Common myeloid progenitor, CD34-positive (primary cell): ENCODE results near the gene NOL6.
"Not testable (repeated sequence)": the region's sequence is repeated elsewhere in the genome, so short reads cannot be mapped to it uniquely, and the experiment has no call there.

Experiments
- CTCF ChIA-PET: fragments of 350-600 bp; sonication (Branson Sonifier 250); formaldehyde crosslinking; loops from one replicate; lab custom pipeline; 2021; ENCODE audit warnings: antibody characterized with exemption; lab: Charles Lee
- POLR2A ChIA-PET: fragments of 350-600 bp; sonication (Branson Sonifier 250); formaldehyde crosslinking; loops from one replicate; lab custom pipeline; 2021; ENCODE audit warnings: antibody characterized with exemption; lab: Charles Lee
- DNase-seq, 3 donors: peaks; one replicate each; pipeline versions ENCODE4 v3.0.0 to v3.0.0-alpha.2; 2013
- H3K27ac ChIP-seq, 2 experiments: 1 replicate in 1 of 2; 2 replicates in 1 of 2; pipeline ENCODE4 v1.7.0; 2013; ENCODE audit warnings: inconsistent platforms in 2 of 2, low read length in 2 of 2, mild to moderate bottlenecking in 2 of 2, low read depth in 1 of 2, moderate library complexity in 1 of 2; ENCODE audit not compliant: severe bottlenecking in 2 of 2, insufficient read depth in 1 of 2, poor library complexity in 1 of 2
- H3K27me3 ChIP-seq, 5 experiments: replicated peaks in 2 of 5; 1 replicate in 3 of 5; 2 replicates in 2 of 5; pipeline versions ENCODE4 v1.6.1 to v1.7.0; 2013; ENCODE audit warnings: low read length in 4 of 5, mild to moderate bottlenecking in 2 of 5, moderate library complexity in 2 of 5, inconsistent platforms in 1 of 5; ENCODE audit not compliant: insufficient read depth in 5 of 5, control insufficient read depth in 4 of 5
- H3K36me3 ChIP-seq, 4 experiments: 1 replicate in 2 of 4; 2 replicates in 2 of 4; pipeline versions ENCODE4 v1.6.1 to v1.7.0; 2013; ENCODE audit warnings: low read length in 3 of 4, control low read depth in 1 of 4, mild to moderate bottlenecking in 1 of 4; ENCODE audit not compliant: control insufficient read depth in 4 of 4, insufficient read depth in 4 of 4
- H3K4me1 ChIP-seq, 4 experiments: 1 replicate in 3 of 4; 2 replicates in 1 of 4; pipeline versions ENCODE4 v1.6.1 to v1.7.1; 2013; ENCODE audit warnings: low read length in 3 of 4, mild to moderate bottlenecking in 3 of 4, control low read depth in 1 of 4, inconsistent platforms in 1 of 4, moderate library complexity in 1 of 4; ENCODE audit not compliant: control insufficient read depth in 4 of 4, insufficient read depth in 4 of 4; ENCODE audit errors: control extremely low read depth in 1 of 4
- H3K4me3 ChIP-seq, 7 experiments: 1 replicate in 4 of 7; 2 replicates in 3 of 7; pipeline versions ENCODE4 v1.5.1 to v1.7.0; 2013; ENCODE audit warnings: mild to moderate bottlenecking in 7 of 7, low read length in 6 of 7, moderate library complexity in 6 of 7, inconsistent platforms in 2 of 7, low read depth in 2 of 7, control low read depth in 1 of 7; ENCODE audit not compliant: insufficient read depth in 4 of 7, control insufficient read depth in 1 of 7; ENCODE audit errors: extremely low read depth in 1 of 7
- H3K9me3 ChIP-seq, 5 experiments: 1 replicate in 4 of 5; 2 replicates in 1 of 5; pipeline versions ENCODE4 v1.6.1 to v1.7.1; 2013; ENCODE audit warnings: low read length in 4 of 5, mild to moderate bottlenecking in 2 of 5, inconsistent platforms in 1 of 5, low read depth in 1 of 5, moderate library complexity in 1 of 5; ENCODE audit not compliant: control insufficient read depth in 4 of 5, insufficient read depth in 2 of 5; ENCODE audit errors: control extremely low read depth in 1 of 5
- WGBS: methylation state at CpG from one replicate; pipeline ENCODE4 v1.1.5; 2013; ENCODE audit not compliant: insufficient coverage; 5-methylcytosine and 5-hydroxymethylcytosine counted together

The NOL6 gene

DNA sequence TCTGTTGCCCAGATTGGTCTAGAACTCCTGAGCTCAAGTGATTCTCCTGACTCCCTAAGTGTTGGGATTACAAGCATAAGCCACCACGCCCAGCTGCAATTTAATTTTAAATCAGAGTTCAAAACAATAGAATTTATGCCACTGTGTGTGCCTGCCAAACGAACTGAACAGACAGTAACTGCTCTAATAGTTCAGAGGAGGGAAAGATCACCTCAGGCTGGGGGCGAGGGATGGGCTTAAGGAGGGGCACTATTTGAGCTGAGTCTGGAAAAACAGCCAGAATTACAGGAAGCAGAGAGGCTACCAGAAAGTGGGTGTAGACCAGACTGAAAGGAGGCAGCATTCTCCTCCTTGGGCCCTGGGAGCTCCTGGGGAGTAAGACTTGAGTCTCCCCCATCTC lies 12.2 kb downstream of the NOL6 start:
- H3K36me3 ChIP-seq, result peaks cover 18 to 63% (median 54%) of the 10 kb centered on the region in 4 experiments

DNA sequence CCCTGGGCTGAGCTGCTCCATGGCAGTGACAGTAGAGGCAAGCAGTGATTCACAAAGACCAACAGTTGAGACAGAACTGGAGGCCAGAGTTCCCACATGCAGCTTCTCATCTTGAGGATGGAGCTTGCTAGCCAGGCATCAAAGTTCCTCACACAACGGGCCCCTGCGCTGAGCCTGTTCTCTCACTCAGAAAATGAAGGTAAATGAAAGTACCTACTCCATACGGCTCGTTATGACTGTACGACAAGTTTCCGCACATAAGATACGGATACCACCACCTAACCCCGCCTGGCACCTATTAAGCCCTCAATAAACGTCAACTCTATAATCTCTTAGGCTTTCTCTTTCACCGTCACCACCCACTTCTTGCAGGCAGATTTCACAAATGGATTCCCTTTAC lies 12.9 kb downstream of the NOL6 start:
- WGBS, result 99% methylated on average over 9 of the region's 10 CpGs
- ChIA-PET POLR2A (interaction anchor here (1.0 kb wide), 1 partner anchor 11 kb away, joined by 8 read pairs; no protein-coding TSS in a partner anchor), CTCF (interaction anchor here (0.6 to 14.1 kb wide), 7 partner anchors 9 to 263 kb away, joined by 3 to 172 read pairs (median 6); partner anchors contain the start of gene AQP3)
- Histone ChIP-seq H3K36me3 (peaks cover 18 to 56% (median 48%) of the 10 kb centered on the region in 4 experiments), H3K4me1 (peaks cover 0 to 16% (median 3%) of the 10 kb centered on the region in 4 experiments), H3K4me3 (no peak overlapping the region), H3K27ac (no peak overlapping the region), H3K27me3 (no peaks in the 10 kb centered on the region), H3K9me3 (no peaks in the 10 kb centered on the region)
- no peak for DNase-seq

More for the DNA sequence above, 12.2 kb downstream of the NOL6 start:
- H3K9me3 ChIP-seq, result no peaks in the 10 kb centered on the region
- no peak overlapping the region for H3K4me3 ChIP-seq
- no peaks in the 10 kb centered on the region for H3K27me3 ChIP-seq
- no peak overlapping the region for H3K27ac ChIP-seq
- no peak for DNase-seq
- POLR2A ChIA-PET, result interaction anchor here (0.6 kb wide), 1 partner anchor 24 kb away, joined by 4 read pairs; no protein-coding TSS in a partner anchor
- peaks cover 0 to 16% (median 2%) of the 10 kb centered on the region in 4 experiments for H3K4me1 ChIP-seq
- 97% methylated on average over 3 of the region's 3 CpGs for WGBS
- CTCF ChIA-PET, result interaction anchor here (1.2 to 14.1 kb wide), 5 partner anchors 9 to 87 kb away, joined by 3 to 172 read pairs (median 7); partner anchors contain the start of gene AQP3

DNA sequence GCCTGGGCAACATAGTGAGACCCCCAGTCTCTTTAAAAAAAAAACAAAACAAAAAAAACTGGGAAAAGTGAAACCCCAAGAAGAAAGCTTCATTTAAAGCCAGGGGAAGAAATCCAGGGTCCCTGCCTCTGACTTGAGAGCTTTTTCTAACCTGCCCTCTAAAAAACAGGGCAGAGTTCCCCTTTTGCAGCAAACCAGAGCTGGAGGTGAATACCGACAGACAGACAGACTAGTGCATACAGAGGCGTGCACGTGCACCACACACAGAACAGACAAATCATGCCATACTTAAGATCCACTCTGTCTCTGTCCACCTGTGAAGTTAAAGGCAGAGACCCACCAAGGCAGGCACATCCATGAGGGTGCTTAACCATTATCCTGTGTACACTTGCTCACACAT lies 14.6 kb downstream of the NOL6 start:
- Histone ChIP-seq H3K27me3 (no peaks in the 10 kb centered on the region), H3K27ac (no peak overlapping the region), H3K4me3 (no peak overlapping the region), H3K9me3 (no peaks in the 10 kb centered on the region), H3K4me1 (peaks cover 0 to 16% (median 4%) of the 10 kb centered on the region in 4 experiments), H3K36me3 (peaks cover 18 to 39% (median 31%) of the 10 kb centered on the region in 4 experiments)
- 51% methylated on average over 3 of the region's 3 CpGs for WGBS
- POLR2A ChIA-PET, result interaction anchor here (0.6 to 0.7 kb wide), 2 partner anchors 11 to 437 kb away, joined by 3 to 4 read pairs; no protein-coding TSS in a partner anchor
- CTCF ChIA-PET, result interaction anchor here (0.7 to 14.1 kb wide), 4 partner anchors 9 to 176 kb away, joined by 3 to 172 read pairs (median 4); partner anchors contain the start of gene AQP3
- DNase-seq, result peak in 2 of 3 donors; percentile 28 to 36

DNA sequence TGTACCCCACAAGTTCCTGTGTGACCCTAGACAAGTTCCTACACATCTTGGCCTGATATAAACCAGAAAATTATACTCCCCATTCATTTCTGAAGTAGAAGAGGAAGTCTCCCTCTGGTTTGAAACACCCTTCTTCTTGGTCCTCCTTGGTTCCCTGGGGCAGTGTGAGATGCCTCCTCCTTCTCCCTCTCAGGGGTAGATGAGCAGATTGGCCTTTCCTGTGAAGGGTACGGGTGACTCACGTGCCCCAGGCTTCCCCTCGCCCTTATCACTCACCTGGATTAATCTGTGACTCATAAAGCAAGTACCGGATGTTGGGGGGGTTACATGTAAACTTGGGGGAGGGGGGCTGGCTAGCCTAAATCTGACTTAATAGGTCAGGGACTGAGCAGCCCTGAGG lies 15.3 kb downstream of the NOL6 start:
- peaks cover 0 to 16% (median 4%) of the 10 kb centered on the region in 4 experiments for H3K4me1 ChIP-seq
- POLR2A ChIA-PET, result no interaction called here
- H3K27ac ChIP-seq, result no peak overlapping the region
- DNase-seq, result peak in 2 of 3 donors; percentile 21 to 24
- no peaks in the 10 kb centered on the region for H3K27me3 ChIP-seq
- H3K36me3 ChIP-seq, result peaks cover 14 to 32% (median 27%) of the 10 kb centered on the region in 4 experiments
- no peak overlapping the region for H3K4me3 ChIP-seq
- CTCF ChIA-PET, result interaction anchor here (0.7 to 14.1 kb wide), 5 partner anchors 8 to 175 kb away, joined by 3 to 172 read pairs (median 4); partner anchors contain the start of gene AQP3
- no CpG with 5 or more reads among the region's 4 CpGs for WGBS
- H3K9me3 ChIP-seq, result no peaks in the 10 kb centered on the region

DNA sequence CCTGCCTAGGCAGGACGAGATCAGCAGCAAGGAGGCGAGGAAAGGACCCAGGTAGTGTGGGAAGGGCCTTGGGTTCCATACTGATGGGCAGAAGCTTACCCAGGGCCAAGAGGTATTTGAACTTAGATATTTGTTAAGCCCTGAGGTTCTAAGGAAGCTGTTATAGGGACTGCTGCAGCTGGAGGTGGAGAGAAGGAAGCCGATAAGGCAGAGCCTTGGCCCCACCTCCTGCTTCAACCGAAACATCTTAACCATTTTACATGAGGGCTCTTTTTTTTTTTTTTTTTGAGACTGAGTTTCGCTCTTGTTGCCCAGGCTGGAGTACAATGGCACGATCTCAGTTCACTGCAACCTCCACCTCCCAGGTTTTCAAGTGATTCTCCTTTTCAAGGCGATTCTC lies 17.8 kb downstream of the NOL6 start:
- ChIA-PET CTCF (interaction anchor here (1.2 to 1.3 kb wide), 2 partner anchors 41 to 81 kb away, joined by 4 read pairs; no protein-coding TSS in a partner anchor), POLR2A (no interaction called here)
- Histone ChIP-seq H3K4me1 (peaks cover 0 to 23% (median 5%) of the 10 kb centered on the region in 4 experiments), H3K9me3 (no peaks in the 10 kb centered on the region), H3K36me3 (peaks cover 0 to 7% (median 6%) of the 10 kb centered on the region in 4 experiments), H3K4me3 (no peak overlapping the region), H3K27me3 (no peaks in the 10 kb centered on the region), H3K27ac (no peak overlapping the region)
- peak in 2 of 3 donors; percentile 35 to 52 for DNase-seq
- WGBS, result 61% methylated on average over 6 of the region's 7 CpGs

DNA sequence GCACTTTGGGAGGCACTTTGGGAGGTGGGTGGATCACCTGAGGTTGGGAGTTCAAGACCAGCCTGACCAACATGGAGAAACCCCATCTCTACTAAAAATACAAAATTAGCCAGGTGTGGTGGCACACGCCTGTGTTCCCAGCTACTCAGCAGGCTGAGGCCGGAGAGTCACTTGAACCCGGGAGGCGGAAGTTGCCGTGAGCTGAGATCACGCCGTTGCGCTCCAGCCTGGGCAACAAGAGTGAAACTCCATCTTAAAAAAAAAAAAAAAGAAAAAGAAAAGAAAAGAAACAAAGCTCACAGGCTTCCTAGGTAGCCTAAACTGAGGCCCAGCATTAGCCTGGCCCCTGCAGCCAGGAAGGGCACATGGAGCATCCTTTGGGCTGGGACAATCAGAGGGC lies 18.3 kb downstream of the NOL6 start:
- H3K4me1 ChIP-seq, result peaks cover 0 to 23% (median 5%) of the 10 kb centered on the region in 4 experiments
- POLR2A ChIA-PET, H3K27ac ChIP-seq, H3K4me3 ChIP-seq, DNase-seq, H3K27me3 ChIP-seq, H3K9me3 ChIP-seq, H3K36me3 ChIP-seq: not testable (repeated sequence)
- CTCF ChIA-PET, result interaction anchor here (0.7 to 9.6 kb wide), 4 partner anchors 8 to 87 kb away, joined by 3 to 172 read pairs (median 4); no protein-coding TSS in a partner anchor
- 100% methylated on average over 3 of the region's 8 CpGs for WGBS

DNA sequence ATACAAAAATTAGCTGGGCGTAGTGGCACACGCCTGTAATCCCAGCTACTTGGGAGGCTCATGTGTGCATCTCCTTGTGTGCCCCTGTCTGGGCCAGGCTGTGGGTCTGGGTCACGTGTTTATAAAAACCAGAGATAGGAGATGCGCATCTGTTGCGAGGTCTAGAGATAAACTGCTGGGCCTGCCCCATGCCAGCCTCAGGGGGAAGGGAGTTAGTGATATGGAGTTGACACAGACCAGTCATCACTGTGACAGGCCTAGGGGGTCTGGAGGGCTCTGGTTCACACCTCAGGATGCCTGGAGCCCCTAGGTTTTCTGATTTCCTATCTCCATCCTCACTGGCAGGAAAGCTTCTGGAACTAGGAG lies 19.1 kb downstream of the NOL6 start:
- H3K9me3 ChIP-seq, H3K36me3 ChIP-seq, POLR2A ChIA-PET, H3K27ac ChIP-seq, DNase-seq, H3K27me3 ChIP-seq, H3K4me3 ChIP-seq: not testable (repeated sequence)
- CTCF ChIA-PET, result interaction anchor here (0.7 to 9.6 kb wide), 4 partner anchors 9 to 88 kb away, joined by 3 to 172 read pairs (median 14); partner anchors contain the start of gene NOL6
- WGBS, result 89% methylated on average over 3 of the region's 5 CpGs
- H3K4me1 ChIP-seq, result peaks cover 0 to 23% (median 5%) of the 10 kb centered on the region in 4 experiments
